ENCODE data around the gene TRIP13.

The TRIP13 gene

DNA sequence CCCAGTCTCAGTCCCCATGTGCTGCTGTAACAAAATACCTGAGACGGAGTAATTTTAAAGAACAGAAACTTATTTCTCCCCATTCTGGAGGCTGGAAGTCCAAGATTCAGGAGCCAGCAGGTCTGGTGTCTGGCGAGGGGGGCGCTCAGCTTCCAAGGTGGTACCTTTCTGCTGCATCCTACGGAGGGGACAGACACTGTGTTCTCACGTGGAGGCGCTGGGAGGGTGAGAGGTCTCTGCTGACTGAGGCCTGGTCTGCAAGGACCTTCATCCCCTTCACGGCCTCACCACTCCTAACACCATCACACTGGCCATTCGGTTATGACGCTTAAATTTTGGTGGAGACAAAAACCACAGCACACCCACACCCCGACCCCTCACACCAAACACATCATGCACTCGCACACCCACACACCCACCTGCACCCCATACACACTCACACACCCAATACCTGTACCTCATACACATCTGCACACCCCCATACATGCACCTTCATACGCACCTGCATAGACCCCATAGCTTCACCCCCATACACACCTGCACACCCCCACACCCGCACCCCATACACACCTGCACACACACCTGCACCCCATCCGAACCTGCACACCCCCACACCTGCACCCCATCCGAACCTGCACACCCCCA lies 32.1 kb upstream of the TRIP13 start:
- peaks cover 25 to 59% (median 39%) of the 10 kb centered on the region in 10 experiments for H3K4me1 ChIP-seq
- H4K20me1 ChIP-seq, result peaks cover 22 to 99% (median 82%) of the 10 kb centered on the region in 11 experiments; a peak in 21 of 22 replicates
- no peak overlapping the region for H3K4me3 ChIP-seq
- H3K9me3 ChIP-seq (replicated peaks in 1 of 11), result no peaks in the 10 kb centered on the region
- peaks cover 25 to 64% (median 32%) of the 10 kb centered on the region in 11 experiments for H3K36me3 ChIP-seq
- no peak for TF ChIP-seq Cebpa-rat (IDR thresholded peaks at IDR 0.05)
- no peaks in the 10 kb centered on the region for H3K27me3 ChIP-seq
- no peak overlapping the region for H3K4me2 ChIP-seq
- no peak overlapping the region for H3K27ac ChIP-seq
- H3K9ac ChIP-seq, result no peak overlapping the region

GRCh38 chr5:861442-862366 lies 31.0 kb upstream of the TRIP13 start:
- peaks cover 22 to 100% (median 89%) of the 10 kb centered on the region in 11 experiments; a peak in 21 of 22 replicates for H4K20me1 ChIP-seq
- peak overlapping the region in 5 of 11 experiments; percentile 9 to 44 (median 24); a peak in 2 of 22 replicates for H3K9ac ChIP-seq
- H3K4me1 ChIP-seq, result peaks cover 25 to 59% (median 39%) of the 10 kb centered on the region in 10 experiments
- H3K36me3 ChIP-seq, result peaks cover 36 to 75% (median 43%) of the 10 kb centered on the region in 11 experiments
- TF ChIP-seq Cebpa-rat (IDR thresholded peaks at IDR 0.05), result no peak
- H3K4me3 ChIP-seq, result 0 out of 20 replicates have a peak overlapping the region, but pooled peaks of 1 of the 10 experiments have one; percentile 1
- peak overlapping the region in 4 of 11 experiments; percentile 18 to 47 (median 28); a peak in 4 of 22 replicates for H3K27ac ChIP-seq
- H3K27me3 ChIP-seq, result no peaks in the 10 kb centered on the region
- H3K9me3 ChIP-seq (replicated peaks in 1 of 11), result no peaks in the 10 kb centered on the region
- peak overlapping the region; percentile 43 to 94 (median 79) for H3K4me2 ChIP-seq

DNA sequence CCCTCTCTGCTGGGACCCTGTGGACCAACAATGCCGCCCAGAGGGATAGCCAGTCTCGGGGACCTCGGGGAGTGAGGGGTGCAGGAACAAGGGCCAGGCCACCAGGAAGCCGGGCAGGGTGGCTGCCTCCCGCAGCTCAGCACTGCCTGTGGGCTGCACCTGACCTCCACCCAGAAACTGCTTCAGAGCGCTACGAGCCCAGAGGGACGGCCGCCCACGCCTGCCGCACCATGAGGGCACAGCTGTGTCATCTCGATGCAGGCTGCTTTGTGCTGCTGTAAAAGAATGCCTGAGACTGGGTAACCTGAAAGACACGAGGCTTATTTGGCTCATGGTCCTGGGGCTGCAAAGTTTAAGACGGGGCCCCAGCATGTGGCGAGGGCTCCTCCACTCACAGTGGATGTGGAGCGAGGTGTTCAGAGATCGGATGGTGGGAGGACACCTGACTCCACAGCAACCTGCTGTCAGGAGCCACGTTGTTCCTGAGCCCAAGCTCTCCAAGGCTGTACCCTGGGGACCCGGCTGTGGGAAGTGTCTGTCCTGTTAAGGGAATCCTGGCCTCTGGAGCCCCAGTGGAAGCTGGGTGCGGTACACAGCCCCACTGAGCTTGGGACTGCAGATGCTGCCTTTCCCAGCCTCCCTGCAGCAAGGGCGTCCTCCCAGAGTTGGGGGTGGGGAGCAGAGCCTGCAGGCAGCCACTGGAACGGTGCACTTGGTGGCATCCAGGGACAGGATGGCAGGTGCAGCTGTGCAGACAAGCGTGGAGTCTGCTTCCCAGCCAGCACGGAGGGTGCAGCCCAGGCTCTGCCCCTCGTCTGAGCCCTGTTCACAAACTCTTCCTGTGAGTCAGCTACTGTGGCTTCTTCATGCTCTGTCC lies 30.1 kb upstream of the TRIP13 start:
- Histone ChIP-seq H4K20me1 (peaks cover 22 to 100% (median 93%) of the 10 kb centered on the region in 11 experiments; a peak in 21 of 22 replicates), H3K4me1 (peaks cover 25 to 50% (median 39%) of the 10 kb centered on the region in 10 experiments), H3K9me3 (replicated peaks in 1 of 11) (no peaks in the 10 kb centered on the region), H3K27ac (peak overlapping the region in 4 of 11 experiments; percentile 23 to 53 (median 36); a peak in 6 of 22 replicates), H3K27me3 (no peaks in the 10 kb centered on the region), H3K36me3 (peaks cover 45 to 84% (median 52%) of the 10 kb centered on the region in 11 experiments), H3K4me3 (peak overlapping the region in 3 of 10 experiments; percentile 1 to 31 (median 28); a peak in 3 of 20 replicates), H3K9ac (peak overlapping the region in 6 of 11 experiments; percentile 11 to 67 (median 46); a peak in 8 of 22 replicates), H3K4me2 (peak overlapping the region; percentile 43 to 94 (median 79))
- no peak for TF ChIP-seq Cebpa-rat (IDR thresholded peaks at IDR 0.05)

DNA sequence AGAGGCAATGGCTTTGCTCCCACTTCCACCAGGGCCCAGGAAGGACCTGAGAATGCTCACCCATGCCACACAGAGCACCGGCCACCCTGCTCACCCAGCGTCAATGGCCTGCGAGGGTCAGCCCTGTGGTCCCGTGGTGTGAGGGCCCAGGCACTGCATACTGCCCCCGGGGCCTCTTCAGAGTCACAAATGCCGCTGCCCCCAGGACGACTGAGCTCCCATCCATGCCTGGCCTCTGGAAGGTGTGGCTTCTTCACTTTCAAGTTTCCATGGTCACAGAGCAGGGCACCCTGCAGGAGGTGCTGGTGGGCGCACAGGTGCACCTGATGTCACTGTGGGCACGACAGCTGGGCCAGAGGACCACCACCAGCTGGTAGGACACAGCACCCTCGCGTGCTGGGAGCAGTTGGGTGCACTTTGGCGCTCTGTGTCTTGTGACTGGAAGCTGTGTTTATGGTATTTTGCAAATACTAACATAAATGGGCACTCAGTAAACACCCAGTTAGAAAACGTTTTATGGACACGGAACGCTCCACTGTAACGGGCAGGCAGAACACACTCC lies 29.4 kb upstream of the TRIP13 start:
- Histone ChIP-seq H3K36me3 (peaks cover 52 to 91% (median 59%) of the 10 kb centered on the region in 11 experiments), H3K9me3 (replicated peaks in 1 of 11) (no peaks in the 10 kb centered on the region), H4K20me1 (peaks cover 22 to 100% (median 95%) of the 10 kb centered on the region in 11 experiments; a peak in 21 of 22 replicates), H3K4me2 (peak overlapping the region; percentile 43 to 94 (median 79)), H3K9ac (peak overlapping the region in 6 of 11 experiments; percentile 5 to 67 (median 46); a peak in 8 of 22 replicates), H3K4me1 (peaks cover 25 to 49% (median 39%) of the 10 kb centered on the region in 10 experiments), H3K27me3 (no peaks in the 10 kb centered on the region), H3K27ac (peak overlapping the region in 3 of 11 experiments; percentile 9 to 53 (median 35); a peak in 5 of 22 replicates), H3K4me3 (peak overlapping the region in 2 of 10 experiments; percentile 28 to 31; a peak in 3 of 20 replicates)
- TF ChIP-seq Cebpa-rat (IDR thresholded peaks at IDR 0.05), result no peak

- Histone ChIP-seq H3K27me3 (no peaks in the 10 kb centered on the region), H3K4me1 (peaks cover 25 to 49% (median 39%) of the 10 kb centered on the region in 10 experiments), H3K36me3 (peaks cover 65 to 97% (median 72%) of the 10 kb centered on the region in 11 experiments), H4K20me1 (peaks cover 22 to 100% (median 91%) of the 10 kb centered on the region in 11 experiments; a peak in 21 of 22 replicates), H3K9ac (peak overlapping the region in 2 of 11 experiments; percentile 44 to 47; a peak in 3 of 22 replicates), H3K4me3 (no peak overlapping the region), H3K9me3 (replicated peaks in 1 of 11) (no peaks in the 10 kb centered on the region), H3K4me2 (peak overlapping the region in 5 of 11 experiments; percentile 85 to 94 (median 90); a peak in 10 of 22 replicates), H3K27ac (no peak overlapping the region)
- TF ChIP-seq Cebpa-rat (IDR thresholded peaks at IDR 0.05), result no peak
These were observed 28.1 kb upstream of the TRIP13 start for GRCh38 chr5:864492-865167.

- Histone ChIP-seq H3K27me3 (no peaks in the 10 kb centered on the region), H3K4me1 (peaks cover 25 to 49% (median 39%) of the 10 kb centered on the region in 10 experiments), H3K4me2 (no peak overlapping the region), H4K20me1 (peaks cover 22 to 100% (median 85%) of the 10 kb centered on the region in 11 experiments; a peak in 21 of 22 replicates), H3K27ac (no peak overlapping the region), H3K9ac (peak overlapping the region in 1 of 11 experiments; percentile 46; a peak in 1 of 22 replicates), H3K9me3 (replicated peaks in 1 of 11) (no peaks in the 10 kb centered on the region), H3K36me3 (peaks cover 70 to 97% (median 77%) of the 10 kb centered on the region in 11 experiments), H3K4me3 (no peak overlapping the region)
- no peak for TF ChIP-seq Cebpa-rat (IDR thresholded peaks at IDR 0.05)
These were observed 27.5 kb upstream of the TRIP13 start for GRCh38 chr5:865168-865521.

GRCh38 chr5:865771-866170 lies 26.9 kb upstream of the TRIP13 start:
- Histone ChIP-seq H3K4me3 (no peak overlapping the region), H3K9me3 (replicated peaks in 1 of 11) (no peaks in the 10 kb centered on the region), H3K27me3 (no peaks in the 10 kb centered on the region), H3K9ac (peak overlapping the region in 1 of 11 experiments; percentile 3; a peak in 2 of 22 replicates), H3K4me1 (peaks cover 25 to 48% (median 39%) of the 10 kb centered on the region in 10 experiments), H3K4me2 (no peak overlapping the region), H3K27ac (no peak overlapping the region), H4K20me1 (peaks cover 22 to 100% (median 84%) of the 10 kb centered on the region in 11 experiments; a peak in 21 of 22 replicates), H3K36me3 (peaks cover 77 to 97% (median 82%) of the 10 kb centered on the region in 11 experiments)
- no peak for TF ChIP-seq Cebpa-rat (IDR thresholded peaks at IDR 0.05)

All from BLaER1 treated with 17β-estradiol and CSF1 and Interleukin-3, amounts not matched to agents 10 nM and 100 nM (cell line).